ENCODE measurements around the gene PNMT.

PNMT gene

GRCh38 chr17:39627047-39627711 lies 41.1 kb upstream of the PNMT start:
- no peak for TF ChIP-seq CTCF (IDR thresholded peaks at IDR 0.05; ENCODE audit: insufficient read depth, low read length, poor library complexity, severe bottlenecking)
- Histone ChIP-seq H3K27me3 (replicated peaks; ENCODE audit: control insufficient read depth, insufficient read depth, low read length) (no peaks in the 10 kb centered on the region; the same call in 1 of the 2 replicates), H3K4me3 (replicated peaks; ENCODE audit: low read depth, low read length) (no peak overlapping the region), H3K36me3 (ENCODE audit: control insufficient read depth, insufficient read depth, low read length) (no peaks in the 10 kb centered on the region)
- no peak for DNase-seq (ENCODE audit: extremely low read depth, insufficient read length)

- Histone ChIP-seq H3K27me3 (replicated peaks; ENCODE audit: control insufficient read depth, insufficient read depth, low read length) (no peaks in the 10 kb centered on the region; the same call in 1 of the 2 replicates), H3K36me3 (ENCODE audit: control insufficient read depth, insufficient read depth, low read length) (no peaks in the 10 kb centered on the region), H3K4me3 (replicated peaks; ENCODE audit: low read depth, low read length) (no peak overlapping the region)
- no peak for TF ChIP-seq CTCF (IDR thresholded peaks at IDR 0.05; ENCODE audit: insufficient read depth, low read length, poor library complexity, severe bottlenecking)
- DNase-seq (ENCODE audit: extremely low read depth, insufficient read length) = no peak
Observed at GRCh38 chr17:39627712-39628516, 40.3 kb upstream of the PNMT start.

GRCh38 chr17:39628655-39629493 lies 39.4 kb upstream of the PNMT start:
- no peaks in the 10 kb centered on the region; the same call in 1 of the 2 replicates for H3K27me3 ChIP-seq (replicated peaks; ENCODE audit: control insufficient read depth, insufficient read depth, low read length)
- H3K4me3 ChIP-seq (replicated peaks; ENCODE audit: low read depth, low read length) = no peak overlapping the region
- TF ChIP-seq CTCF (IDR thresholded peaks at IDR 0.05; ENCODE audit: insufficient read depth, low read length, poor library complexity, severe bottlenecking) = no peak
- DNase-seq (ENCODE audit: extremely low read depth, insufficient read length) = no peak
- no peaks in the 10 kb centered on the region for H3K36me3 ChIP-seq (ENCODE audit: control insufficient read depth, insufficient read depth, low read length)

GRCh38 chr17:39629494-39629880 lies 38.8 kb upstream of the PNMT start:
- no peak for DNase-seq (ENCODE audit: extremely low read depth, insufficient read length)
- Histone ChIP-seq H3K27me3 (replicated peaks; ENCODE audit: control insufficient read depth, insufficient read depth, low read length) (no peaks in the 10 kb centered on the region; the same call in 1 of the 2 replicates), H3K4me3 (replicated peaks; ENCODE audit: low read depth, low read length) (no peak overlapping the region), H3K36me3 (ENCODE audit: control insufficient read depth, insufficient read depth, low read length) (no peaks in the 10 kb centered on the region)
- no peak for TF ChIP-seq CTCF (IDR thresholded peaks at IDR 0.05; ENCODE audit: insufficient read depth, low read length, poor library complexity, severe bottlenecking)

GRCh38 chr17:39629898-39630297 lies 38.4 kb upstream of the PNMT start:
- DNase-seq (ENCODE audit: extremely low read depth, insufficient read length) = no peak
- TF ChIP-seq CTCF (IDR thresholded peaks at IDR 0.05; ENCODE audit: insufficient read depth, low read length, poor library complexity, severe bottlenecking) = no peak
- Histone ChIP-seq H3K36me3 (ENCODE audit: control insufficient read depth, insufficient read depth, low read length) (no peaks in the 10 kb centered on the region), H3K4me3 (replicated peaks; ENCODE audit: low read depth, low read length) (no peak overlapping the region), H3K27me3 (replicated peaks; ENCODE audit: control insufficient read depth, insufficient read depth, low read length) (no peaks in the 10 kb centered on the region; the same call in 1 of the 2 replicates)

All from GM06990 (cell line).